Peyer's patch (tissue), 4 donors: Measurements from ENCODE around the gene ATP6AP1. TPM values are rescaled to one million over a fixed set of nuclear protein-coding genes. Genes with fewer than 3 reads are reported as not detected.

ENCODE experiments used
- DNase-seq, 3 donors: peaks; one replicate each; pipeline ENCODE4 v3.0.0-alpha.2; 2017 to 2019
- H3K27ac ChIP-seq, 4 donors: fragments of 200-600 bp; sonication (generic); one replicate each; pipeline ENCODE4 v1.5.1; 2016 to 2019
- H3K27me3 ChIP-seq, 2 donors: fragments of 200-600 bp; sonication (generic); one replicate each; pipeline ENCODE4 v1.5.1; 2019
- H3K36me3 ChIP-seq, 3 donors: fragments of 200-600 bp; sonication (generic); one replicate each; pipeline ENCODE4 v1.5.1; 2016 to 2019
- H3K4me1 ChIP-seq, 4 donors: fragments of 200-600 bp; sonication (generic); one replicate each; pipeline ENCODE4 v1.5.1; 2016 to 2019
- H3K4me3 ChIP-seq, 4 donors: fragments of 200-600 bp; sonication (generic); 1 replicate in 3 of 4; 2 replicates in 1 of 4; pipeline ENCODE4 v1.5.1; 2016 to 2019; ENCODE audit warnings: mild to moderate bottlenecking in 1 of 4
- H3K9me3 ChIP-seq, 4 donors: fragments of 200-600 bp; sonication (generic); one replicate each; pipeline ENCODE4 v1.5.1; 2016 to 2019; ENCODE audit warnings: mild to moderate bottlenecking in 1 of 4
- POLR2A ChIP-seq, 2 donors: fragments of 450-650 bp; IDR thresholded peaks; one replicate each; pipeline ENCODE4 v1.5.1; 2017; ENCODE audit warnings: antibody characterized with exemption in 2 of 2, mild to moderate bottlenecking in 2 of 2, moderate library complexity in 2 of 2
- total RNA-seq, 4 donors: library from RNA; depleted of rRNA; stranded (reverse); fragments of >200 nt; gene quantifications; one replicate each; pipeline ENCODE4 v1.1.0, GENCODE V29; 2016
- TF ChIP-seq, protein P1 (sequence below), 6 experiments: fragments of 450-650 bp in 4 of 6; fragments of 200-600 bp in 2 of 6; sonication (generic) in 1 of 6; IDR thresholded peaks; one replicate each; pipeline ENCODE4 v1.5.1; 2017 to 2019; ENCODE audit warnings: antibody characterized with exemption in 6 of 6, mild to moderate bottlenecking in 3 of 6, moderate library complexity in 1 of 6

ATP6AP1 gene
- total RNA-seq, 4 donors from 2014 or later = 11.6 to 80.0 (median 54.9) TPM

DNA sequence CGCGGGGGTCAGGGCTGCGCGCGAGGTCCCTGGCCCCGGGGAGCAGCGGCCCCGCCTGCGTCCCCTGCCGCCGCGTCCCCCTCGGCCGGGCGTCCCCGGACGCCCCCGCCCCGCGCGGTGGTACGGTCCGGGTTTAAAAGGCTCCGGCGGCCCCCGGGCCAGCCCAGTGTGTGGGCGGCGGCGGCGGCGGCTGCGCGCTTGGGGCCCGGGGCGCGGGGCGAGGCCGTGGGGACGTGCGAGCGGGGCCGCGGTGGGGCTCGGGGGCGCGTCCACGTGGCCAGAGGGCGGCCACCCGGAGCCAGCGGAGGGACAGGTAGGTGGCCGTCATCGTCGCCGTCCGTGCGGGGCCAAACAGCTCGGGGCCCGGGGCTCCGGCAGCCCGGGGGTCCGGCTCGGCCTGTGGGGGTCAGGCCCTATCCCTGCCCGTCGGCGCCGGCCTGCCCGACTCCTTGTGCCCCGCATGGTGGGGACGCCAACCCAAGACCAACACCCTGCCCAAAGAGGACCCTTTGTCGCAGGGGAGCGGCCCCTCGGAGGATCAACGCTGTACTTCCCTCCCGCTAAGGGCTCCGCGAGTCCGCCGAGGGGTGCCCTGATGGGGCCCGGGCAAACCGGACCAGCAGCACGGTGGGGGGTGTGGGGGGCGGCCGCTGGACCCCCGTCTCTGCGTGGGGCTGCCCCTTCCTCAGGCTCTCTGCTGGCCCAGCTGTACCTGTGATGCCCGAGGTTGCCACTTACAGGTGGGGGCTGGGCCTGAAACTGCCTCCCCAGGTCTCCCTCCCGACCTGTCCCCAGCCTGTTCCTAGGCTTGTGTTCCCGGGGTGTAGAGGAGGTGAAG is 29.9 kb downstream of the ATP6AP1 start, which contains the start of gene PLXNA3:
TSS of gene PLXNA3 (plus strand) at position 166 of the 838 bp plus-strand sequence. CDS start 1,903 bp downstream, outside the sequence.
- peak; percentile 61 to 74 (median 62) for DNase-seq
- Histone ChIP-seq H3K27ac (peak within 1 kb of the TSS; percentile 54 to 87 (median 75)), H3K9me3 (no peaks in the 10 kb centered on the region), H3K4me3 (peak within 1 kb of the TSS; percentile 66 to 72 (median 70)), H3K27me3 (no peaks in the 10 kb centered on the region), H3K4me1 (peaks cover 0 to 3% (median 2%) of the 10 kb centered on the region in 4 donors), H3K36me3 (no peaks in the 10 kb centered on the region)
- TF ChIP-seq POLR2A (IDR thresholded peaks at IDR 0.05) = peak in 1 of 2 donors; percentile 86
- TF ChIP-seq, protein P1, sequence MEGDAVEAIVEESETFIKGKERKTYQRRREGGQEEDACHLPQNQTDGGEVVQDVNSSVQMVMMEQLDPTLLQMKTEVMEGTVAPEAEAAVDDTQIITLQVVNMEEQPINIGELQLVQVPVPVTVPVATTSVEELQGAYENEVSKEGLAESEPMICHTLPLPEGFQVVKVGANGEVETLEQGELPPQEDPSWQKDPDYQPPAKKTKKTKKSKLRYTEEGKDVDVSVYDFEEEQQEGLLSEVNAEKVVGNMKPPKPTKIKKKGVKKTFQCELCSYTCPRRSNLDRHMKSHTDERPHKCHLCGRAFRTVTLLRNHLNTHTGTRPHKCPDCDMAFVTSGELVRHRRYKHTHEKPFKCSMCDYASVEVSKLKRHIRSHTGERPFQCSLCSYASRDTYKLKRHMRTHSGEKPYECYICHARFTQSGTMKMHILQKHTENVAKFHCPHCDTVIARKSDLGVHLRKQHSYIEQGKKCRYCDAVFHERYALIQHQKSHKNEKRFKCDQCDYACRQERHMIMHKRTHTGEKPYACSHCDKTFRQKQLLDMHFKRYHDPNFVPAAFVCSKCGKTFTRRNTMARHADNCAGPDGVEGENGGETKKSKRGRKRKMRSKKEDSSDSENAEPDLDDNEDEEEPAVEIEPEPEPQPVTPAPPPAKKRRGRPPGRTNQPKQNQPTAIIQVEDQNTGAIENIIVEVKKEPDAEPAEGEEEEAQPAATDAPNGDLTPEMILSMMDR (IDR thresholded peaks at IDR 0.05) = no peak

GRCh38 chrX:154458954-154459778 is 30.7 kb downstream of the ATP6AP1 start:
- no peaks in the 10 kb centered on the region for H3K9me3 ChIP-seq
- TF ChIP-seq, protein P1 (IDR thresholded peaks at IDR 0.05) = no peak
- no peak for TF ChIP-seq POLR2A (IDR thresholded peaks at IDR 0.05)
- H3K27me3 ChIP-seq = no peaks in the 10 kb centered on the region
- H3K27ac ChIP-seq = peak overlapping the region in 3 of 4 donors; percentile 72 to 87 (median 78)
- DNase-seq = peak in 2 of 3 donors; percentile 63 to 66
- no peaks in the 10 kb centered on the region for H3K36me3 ChIP-seq
- peaks cover 0 to 3% (median 2%) of the 10 kb centered on the region in 4 donors for H3K4me1 ChIP-seq
- H3K4me3 ChIP-seq = peak overlapping the region; percentile 66 to 72 (median 70)

GRCh38 chrX:154459832-154460231 is 31.4 kb downstream of the ATP6AP1 start:
- no peak for TF ChIP-seq POLR2A (IDR thresholded peaks at IDR 0.05)
- TF ChIP-seq, protein P1 (IDR thresholded peaks at IDR 0.05) = no peak
- H3K4me3 ChIP-seq = no peak overlapping the region
- no peaks in the 10 kb centered on the region for H3K27me3 ChIP-seq
- H3K9me3 ChIP-seq = no peaks in the 10 kb centered on the region
- H3K36me3 ChIP-seq = no peaks in the 10 kb centered on the region
- peak overlapping the region in 1 of 4 donors; percentile 78 for H3K27ac ChIP-seq
- DNase-seq = no peak
- H3K4me1 ChIP-seq = peaks cover 0 to 3% (median 2%) of the 10 kb centered on the region in 4 donors

DNA sequence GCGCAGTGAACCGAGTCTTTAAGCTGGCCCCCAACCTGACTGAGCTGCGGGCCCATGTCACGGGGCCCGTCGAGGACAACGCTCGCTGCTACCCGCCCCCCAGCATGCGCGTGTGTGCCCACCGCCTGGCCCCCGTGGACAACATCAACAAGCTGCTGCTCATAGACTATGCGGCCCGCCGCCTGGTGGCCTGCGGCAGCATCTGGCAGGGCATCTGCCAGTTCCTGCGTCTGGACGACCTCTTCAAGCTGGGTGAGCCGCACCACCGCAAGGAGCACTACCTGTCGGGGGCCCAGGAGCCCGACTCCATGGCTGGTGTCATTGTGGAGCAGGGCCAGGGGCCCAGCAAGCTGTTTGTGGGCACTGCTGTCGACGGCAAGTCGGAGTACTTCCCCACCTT is 31.8 kb downstream of the ATP6AP1 start:
- DNase-seq = no peak
- Histone ChIP-seq H3K36me3 (no peaks in the 10 kb centered on the region), H3K27me3 (no peaks in the 10 kb centered on the region), H3K27ac (no peak overlapping the region), H3K4me1 (peaks cover 0 to 3% (median 2%) of the 10 kb centered on the region in 4 donors), H3K9me3 (no peaks in the 10 kb centered on the region), H3K4me3 (no peak overlapping the region)
- TF ChIP-seq POLR2A (IDR thresholded peaks at IDR 0.05) = no peak
- TF ChIP-seq, protein P1 (IDR thresholded peaks at IDR 0.05) = no peak

DNA sequence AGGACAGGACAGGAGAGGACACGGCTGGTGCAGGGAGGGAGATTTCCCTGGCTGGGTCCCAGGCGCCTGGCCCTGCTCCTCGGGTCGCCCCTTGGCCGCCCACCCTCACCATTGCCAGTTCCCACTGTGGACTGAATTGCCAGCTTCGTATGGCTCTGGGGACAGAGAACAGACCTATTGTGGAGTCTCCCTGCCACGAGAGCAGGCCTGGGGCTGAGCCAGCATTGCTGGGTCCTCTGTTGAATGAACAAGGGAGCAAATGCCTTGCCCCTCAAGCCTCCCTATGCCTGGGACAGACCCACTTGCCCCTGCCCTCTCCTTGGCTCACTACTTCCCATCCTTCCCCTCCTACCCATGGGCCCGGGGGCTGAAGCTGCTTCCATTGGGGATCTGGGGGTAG is 33.9 kb downstream of the ATP6AP1 start:
- peaks cover 0 to 3% (median 2%) of the 10 kb centered on the region in 4 donors for H3K4me1 ChIP-seq
- H3K4me3 ChIP-seq = no peak overlapping the region
- no peaks in the 10 kb centered on the region for H3K9me3 ChIP-seq
- DNase-seq = no peak
- H3K27me3 ChIP-seq = no peaks in the 10 kb centered on the region
- H3K36me3 ChIP-seq = peaks cover 0 to 19% (median 0%) of the 10 kb centered on the region in 3 donors
- no peak for TF ChIP-seq POLR2A (IDR thresholded peaks at IDR 0.05)
- TF ChIP-seq, protein P1 (IDR thresholded peaks at IDR 0.05) = no peak
- no peak overlapping the region for H3K27ac ChIP-seq
